ENCODE results near the gene ATP6V1F.

The ATP6V1F gene

DNA sequence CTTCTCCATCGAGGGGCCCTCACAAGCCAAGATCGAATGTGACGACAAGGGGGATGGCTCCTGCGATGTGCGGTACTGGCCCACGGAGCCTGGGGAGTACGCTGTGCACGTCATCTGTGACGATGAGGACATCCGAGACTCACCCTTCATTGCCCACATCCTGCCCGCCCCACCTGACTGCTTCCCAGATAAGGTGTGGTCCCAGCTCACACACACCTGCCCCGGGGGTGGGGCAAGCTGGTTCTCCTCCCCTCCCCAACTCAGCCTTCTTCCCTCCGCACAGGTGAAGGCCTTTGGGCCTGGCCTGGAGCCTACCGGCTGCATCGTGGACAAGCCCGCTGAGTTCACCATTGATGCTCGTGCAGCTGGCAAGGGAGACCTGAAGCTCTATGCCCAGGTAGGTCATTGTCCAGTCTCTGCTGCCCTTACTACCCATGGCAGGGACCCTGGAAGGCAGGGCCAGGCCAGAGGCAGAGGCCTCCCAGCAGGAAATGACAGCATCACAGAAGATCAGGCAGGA, 21.4 kb upstream of the ATP6V1F start:
- Histone ChIP-seq H3K4me1 (ENCODE audit: insufficient read depth, insufficient read length) (no peaks in the 10 kb centered on the region), H3K27me3 (ENCODE audit: insufficient read depth, insufficient read length) (no peaks in the 10 kb centered on the region), H3K9me3 (ENCODE audit: insufficient read depth, low read length) (no peaks in the 10 kb centered on the region), H3K4me3 (ENCODE audit: insufficient read length, low read depth) (no peak overlapping the region), H3K9ac (ENCODE audit: insufficient read length, low read depth) (no peak overlapping the region), H3K36me3 (ENCODE audit: insufficient read depth, insufficient read length, low read length) (peaks cover 100% of the 10 kb centered on the region)
- TF ChIP-seq SUZ12 (IDR thresholded peaks at IDR 0.05; ENCODE audit: extremely low read depth, insufficient read depth, insufficient read length) (no peak), ZNF274 (IDR thresholded peaks at IDR 0.05; ENCODE audit: low read depth, low read length) (no peak), YY1 (IDR thresholded peaks at IDR 0.05; ENCODE audit: insufficient read depth, insufficient read length) (no peak)
- DNase-seq (ENCODE audit: low read depth, low spot score): no peak

GRCh38 chr7:128841921-128842673, 20.6 kb upstream of the ATP6V1F start:
- TF ChIP-seq ZNF274 (IDR thresholded peaks at IDR 0.05; ENCODE audit: low read depth, low read length) (no peak), YY1 (IDR thresholded peaks at IDR 0.05; ENCODE audit: insufficient read depth, insufficient read length) (no peak), SUZ12 (IDR thresholded peaks at IDR 0.05; ENCODE audit: extremely low read depth, insufficient read depth, insufficient read length) (no peak)
- Histone ChIP-seq H3K4me3 (ENCODE audit: insufficient read length, low read depth) (no peak overlapping the region), H3K36me3 (ENCODE audit: insufficient read depth, insufficient read length, low read length) (peaks cover 100% of the 10 kb centered on the region)

GRCh38 chr7:128842674-128843641, 19.7 kb upstream of the ATP6V1F start:
- Histone ChIP-seq H3K9ac (ENCODE audit: insufficient read length, low read depth) (no peak overlapping the region), H3K4me1 (ENCODE audit: insufficient read depth, insufficient read length) (no peaks in the 10 kb centered on the region), H3K9me3 (ENCODE audit: insufficient read depth, low read length) (no peaks in the 10 kb centered on the region), H3K36me3 (ENCODE audit: insufficient read depth, insufficient read length, low read length) (peaks cover 100% of the 10 kb centered on the region), H3K27me3 (ENCODE audit: insufficient read depth, insufficient read length) (no peaks in the 10 kb centered on the region), H3K4me3 (ENCODE audit: insufficient read length, low read depth) (no peak overlapping the region)
- no peak for TF ChIP-seq YY1 (IDR thresholded peaks at IDR 0.05; ENCODE audit: insufficient read depth, insufficient read length)
- TF ChIP-seq SUZ12 (IDR thresholded peaks at IDR 0.05; ENCODE audit: extremely low read depth, insufficient read depth, insufficient read length): no peak
- TF ChIP-seq ZNF274 (IDR thresholded peaks at IDR 0.05; ENCODE audit: low read depth, low read length): no peak
- DNase-seq (ENCODE audit: low read depth, low spot score): no peak

More at GRCh38 chr7:128841921-128842673, 20.6 kb upstream of the ATP6V1F start:
- Histone ChIP-seq H3K9ac (ENCODE audit: insufficient read length, low read depth) (no peak overlapping the region), H3K4me1 (ENCODE audit: insufficient read depth, insufficient read length) (no peaks in the 10 kb centered on the region), H3K27me3 (ENCODE audit: insufficient read depth, insufficient read length) (no peaks in the 10 kb centered on the region), H3K9me3 (ENCODE audit: insufficient read depth, low read length) (no peaks in the 10 kb centered on the region)
- DNase-seq (ENCODE audit: low read depth, low spot score): no peak

GRCh38 chr7:128843938-128844621, 18.6 kb upstream of the ATP6V1F start:
- H3K9ac ChIP-seq (ENCODE audit: insufficient read length, low read depth): no peak overlapping the region
- no peaks in the 10 kb centered on the region for H3K4me1 ChIP-seq (ENCODE audit: insufficient read depth, insufficient read length)
- H3K36me3 ChIP-seq (ENCODE audit: insufficient read depth, insufficient read length, low read length): peaks cover 99% of the 10 kb centered on the region
- TF ChIP-seq SUZ12 (IDR thresholded peaks at IDR 0.05; ENCODE audit: extremely low read depth, insufficient read depth, insufficient read length) (no peak), YY1 (IDR thresholded peaks at IDR 0.05; ENCODE audit: insufficient read depth, insufficient read length) (no peak), ZNF274 (IDR thresholded peaks at IDR 0.05; ENCODE audit: low read depth, low read length) (no peak)
- no peaks in the 10 kb centered on the region for H3K27me3 ChIP-seq (ENCODE audit: insufficient read depth, insufficient read length)
- H3K4me3 ChIP-seq (ENCODE audit: insufficient read length, low read depth): no peak overlapping the region
- no peaks in the 10 kb centered on the region for H3K9me3 ChIP-seq (ENCODE audit: insufficient read depth, low read length)
- no peak for DNase-seq (ENCODE audit: low read depth, low spot score)

GRCh38 chr7:128844777-128845311, 17.8 kb upstream of the ATP6V1F start:
- H3K4me3 ChIP-seq (ENCODE audit: insufficient read length, low read depth): no peak overlapping the region
- no peaks in the 10 kb centered on the region for H3K27me3 ChIP-seq (ENCODE audit: insufficient read depth, insufficient read length)
- no peaks in the 10 kb centered on the region for H3K4me1 ChIP-seq (ENCODE audit: insufficient read depth, insufficient read length)
- no peak for TF ChIP-seq ZNF274 (IDR thresholded peaks at IDR 0.05; ENCODE audit: low read depth, low read length)
- no peak for TF ChIP-seq YY1 (IDR thresholded peaks at IDR 0.05; ENCODE audit: insufficient read depth, insufficient read length)
- TF ChIP-seq SUZ12 (IDR thresholded peaks at IDR 0.05; ENCODE audit: extremely low read depth, insufficient read depth, insufficient read length): no peak
- H3K36me3 ChIP-seq (ENCODE audit: insufficient read depth, insufficient read length, low read length): peaks cover 99% of the 10 kb centered on the region
- no peak overlapping the region for H3K9ac ChIP-seq (ENCODE audit: insufficient read length, low read depth)
- no peaks in the 10 kb centered on the region for H3K9me3 ChIP-seq (ENCODE audit: insufficient read depth, low read length)
- DNase-seq (ENCODE audit: low read depth, low spot score): no peak

DNA sequence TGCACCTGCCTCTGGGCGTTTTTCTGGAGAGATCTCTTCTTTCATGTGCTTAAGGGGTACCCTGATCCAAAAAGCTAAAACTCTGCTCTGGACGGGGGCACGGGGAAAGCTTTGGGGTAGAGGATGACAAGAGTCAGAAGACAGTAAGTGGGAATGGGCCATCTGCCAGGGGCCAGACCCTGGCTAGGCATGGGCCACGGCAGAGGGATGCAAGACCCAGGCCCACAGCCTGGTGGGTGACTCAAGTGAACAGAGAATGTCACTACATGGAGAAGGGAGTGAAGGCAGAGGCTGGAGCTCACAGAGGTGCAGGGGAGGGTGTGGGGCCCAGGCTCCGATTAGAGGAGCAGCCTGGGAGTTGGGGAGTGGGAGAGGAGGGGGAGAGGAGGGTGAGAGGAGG, 17.2 kb upstream of the ATP6V1F start:
- Histone ChIP-seq H3K4me1 (ENCODE audit: insufficient read depth, insufficient read length) (no peaks in the 10 kb centered on the region), H3K36me3 (ENCODE audit: insufficient read depth, insufficient read length, low read length) (peaks cover 99% of the 10 kb centered on the region), H3K9me3 (ENCODE audit: insufficient read depth, low read length) (no peaks in the 10 kb centered on the region), H3K9ac (ENCODE audit: insufficient read length, low read depth) (no peak overlapping the region), H3K4me3 (ENCODE audit: insufficient read length, low read depth) (no peak overlapping the region), H3K27me3 (ENCODE audit: insufficient read depth, insufficient read length) (no peaks in the 10 kb centered on the region)
- TF ChIP-seq ZNF274 (IDR thresholded peaks at IDR 0.05; ENCODE audit: low read depth, low read length) (no peak), SUZ12 (IDR thresholded peaks at IDR 0.05; ENCODE audit: extremely low read depth, insufficient read depth, insufficient read length) (no peak), YY1 (IDR thresholded peaks at IDR 0.05; ENCODE audit: insufficient read depth, insufficient read length) (no peak)
- DNase-seq (ENCODE audit: low read depth, low spot score): no peak
